Measurements from ENCODE around the gene G0S2.

Gene G0S2

DNA sequence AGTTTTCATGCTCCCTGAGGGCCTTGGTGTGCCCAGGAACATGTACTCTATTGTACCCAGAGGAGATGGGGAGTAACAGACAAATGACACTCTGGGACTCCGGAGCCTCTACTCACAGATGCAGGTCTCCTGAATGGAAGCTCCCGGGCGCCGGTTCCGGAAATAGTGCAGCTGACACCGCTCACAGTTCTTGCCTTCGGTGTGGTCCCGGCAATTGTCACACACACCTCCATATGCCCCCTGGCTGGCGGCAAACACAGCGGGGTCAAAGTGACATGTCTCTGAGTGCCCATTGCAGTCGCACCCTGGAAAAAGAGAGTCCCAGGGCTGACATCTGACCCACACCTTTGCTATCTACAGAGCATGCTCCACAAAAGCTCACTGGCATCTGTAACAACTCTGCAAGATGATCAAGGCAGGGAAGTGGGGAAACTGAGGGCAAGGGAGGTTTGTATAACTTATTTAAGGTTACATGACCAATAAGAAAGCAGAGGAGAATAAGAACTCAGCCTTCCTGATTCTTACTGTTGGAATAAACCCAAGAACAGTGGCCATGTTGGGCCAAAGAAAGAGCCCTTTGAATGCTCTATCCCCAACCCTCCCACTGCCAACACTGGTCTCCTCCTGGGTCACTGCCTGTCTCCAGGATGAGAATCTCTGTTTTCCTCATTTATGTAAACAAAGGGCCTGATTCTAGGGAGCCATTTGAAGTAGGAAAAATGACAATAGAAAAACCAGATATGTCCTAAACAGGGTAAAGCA is 45.4 kb upstream of the G0S2 start:
- H3K27ac ChIP-seq: no peak overlapping the region
- TF ChIP-seq, protein P1, sequence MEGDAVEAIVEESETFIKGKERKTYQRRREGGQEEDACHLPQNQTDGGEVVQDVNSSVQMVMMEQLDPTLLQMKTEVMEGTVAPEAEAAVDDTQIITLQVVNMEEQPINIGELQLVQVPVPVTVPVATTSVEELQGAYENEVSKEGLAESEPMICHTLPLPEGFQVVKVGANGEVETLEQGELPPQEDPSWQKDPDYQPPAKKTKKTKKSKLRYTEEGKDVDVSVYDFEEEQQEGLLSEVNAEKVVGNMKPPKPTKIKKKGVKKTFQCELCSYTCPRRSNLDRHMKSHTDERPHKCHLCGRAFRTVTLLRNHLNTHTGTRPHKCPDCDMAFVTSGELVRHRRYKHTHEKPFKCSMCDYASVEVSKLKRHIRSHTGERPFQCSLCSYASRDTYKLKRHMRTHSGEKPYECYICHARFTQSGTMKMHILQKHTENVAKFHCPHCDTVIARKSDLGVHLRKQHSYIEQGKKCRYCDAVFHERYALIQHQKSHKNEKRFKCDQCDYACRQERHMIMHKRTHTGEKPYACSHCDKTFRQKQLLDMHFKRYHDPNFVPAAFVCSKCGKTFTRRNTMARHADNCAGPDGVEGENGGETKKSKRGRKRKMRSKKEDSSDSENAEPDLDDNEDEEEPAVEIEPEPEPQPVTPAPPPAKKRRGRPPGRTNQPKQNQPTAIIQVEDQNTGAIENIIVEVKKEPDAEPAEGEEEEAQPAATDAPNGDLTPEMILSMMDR (conservative IDR thresholded peaks at IDR 0.05): no peak

GRCh38 chr1:209630383-209631225 is 44.6 kb upstream of the G0S2 start:
- no peak overlapping the region for H3K27ac ChIP-seq
- TF ChIP-seq, protein P1 (conservative IDR thresholded peaks at IDR 0.05): no peak

DNA sequence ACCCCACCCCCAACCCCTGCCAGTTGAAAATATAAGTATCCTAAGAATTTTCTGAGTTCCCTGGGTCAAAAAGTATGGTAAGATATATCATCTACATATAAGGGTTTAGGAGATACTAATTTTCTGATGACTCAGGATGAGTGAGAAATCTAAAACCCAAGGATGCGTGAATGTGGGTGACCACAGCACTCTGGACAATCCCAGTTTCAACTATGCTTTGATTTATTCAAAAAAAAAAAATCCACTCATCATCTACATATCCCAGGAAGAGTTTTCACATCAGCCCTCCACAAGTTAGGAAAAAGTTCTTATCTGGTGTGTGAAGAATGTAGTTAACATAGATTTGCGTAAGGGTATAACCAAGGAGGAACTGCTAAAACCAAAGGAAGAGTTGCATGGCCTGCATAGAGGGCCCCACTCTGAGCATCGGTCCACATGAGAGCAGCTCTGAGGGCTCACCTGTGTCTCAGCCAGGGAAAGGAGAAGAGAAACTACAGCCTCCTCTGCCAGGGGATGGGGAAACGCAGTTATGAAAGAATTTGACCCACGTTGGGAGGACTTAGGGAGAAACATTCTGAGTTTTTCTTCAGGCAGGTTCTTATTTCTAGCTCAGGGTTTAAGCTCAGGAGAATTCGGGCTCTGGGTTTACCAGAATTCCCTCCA is 41.7 kb upstream of the G0S2 start:
- TF ChIP-seq, protein P1 (conservative IDR thresholded peaks at IDR 0.05): no peak
- no peak overlapping the region for H3K27ac ChIP-seq

DNA sequence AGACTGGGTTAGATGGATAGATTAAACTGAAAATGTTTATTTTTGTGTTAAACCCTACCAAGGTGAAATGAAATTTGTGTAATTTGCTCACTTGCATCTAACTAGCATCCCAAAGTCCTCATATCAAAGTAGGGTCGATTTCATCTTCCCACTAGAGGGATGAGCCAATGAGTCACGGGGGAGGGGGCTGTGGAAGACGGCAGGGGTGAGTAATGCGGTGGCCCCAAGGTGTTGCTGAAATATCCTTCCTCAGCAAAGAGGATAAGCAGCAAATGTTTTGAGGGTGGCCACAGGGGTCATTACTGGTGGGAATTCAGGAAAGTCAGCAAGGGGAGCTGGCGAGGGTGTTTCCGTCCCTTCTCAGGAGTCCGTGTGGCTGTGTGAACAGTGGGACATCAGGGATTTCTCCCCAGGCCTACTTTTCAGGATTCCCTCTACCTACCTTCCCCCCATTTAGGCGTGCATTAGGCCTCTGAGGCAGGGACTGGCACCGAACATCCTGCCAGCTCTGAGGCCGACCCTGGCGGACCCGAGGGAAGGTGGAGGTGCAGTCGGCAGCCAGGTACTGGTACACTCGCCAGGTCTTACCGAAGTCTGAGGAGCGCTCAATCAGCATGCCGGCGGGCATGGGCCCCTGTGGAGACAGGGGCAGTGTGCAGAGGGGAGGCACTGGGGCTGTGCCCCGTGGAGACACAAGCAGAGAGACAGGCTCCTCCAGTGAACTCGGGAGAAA is 41.0 kb upstream of the G0S2 start:
- TF ChIP-seq, protein P1 (conservative IDR thresholded peaks at IDR 0.05): no peak
- H3K27ac ChIP-seq: no peak overlapping the region

GRCh38 chr1:209635850-209636249 is 39.4 kb upstream of the G0S2 start:
- TF ChIP-seq, protein P1 (conservative IDR thresholded peaks at IDR 0.05): no peak
- H3K27ac ChIP-seq: no peak overlapping the region

DNA sequence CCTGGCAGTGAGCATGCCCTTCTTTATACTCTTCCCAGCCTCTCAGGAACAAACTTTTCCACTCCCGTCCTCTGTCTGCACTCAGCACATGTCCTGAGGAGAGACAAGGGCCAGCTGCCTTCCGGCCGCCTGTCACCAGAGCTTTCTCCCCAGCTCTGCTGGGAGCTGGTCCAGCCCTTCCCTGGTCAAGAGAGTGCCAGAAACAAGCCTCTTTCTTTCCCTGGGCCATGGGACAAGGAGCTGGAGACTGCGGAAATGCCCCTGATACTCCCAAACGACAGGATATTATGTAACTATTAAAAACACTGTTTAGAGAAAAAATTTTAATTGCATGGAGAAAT is 33.4 kb upstream of the G0S2 start:
- TF ChIP-seq, protein P1 (conservative IDR thresholded peaks at IDR 0.05): no peak
- peak overlapping the region; percentile 72; the same call in 1 of the 2 replicates for H3K27ac ChIP-seq
